ENCODE data around the gene SLC31A2. TPM values are rescaled to one million over a fixed set of nuclear protein-coding genes. Genes with fewer than 3 reads are reported as not detected.
"Not testable (repeated sequence)": the region's sequence is repeated elsewhere in the genome, so short reads cannot be mapped to it uniquely, and the experiment has no call there.

The SLC31A2 gene
- total and polyA plus RNA-seq, 8 donors = 1.2 to 19.6 (median 6.4) TPM

DNA sequence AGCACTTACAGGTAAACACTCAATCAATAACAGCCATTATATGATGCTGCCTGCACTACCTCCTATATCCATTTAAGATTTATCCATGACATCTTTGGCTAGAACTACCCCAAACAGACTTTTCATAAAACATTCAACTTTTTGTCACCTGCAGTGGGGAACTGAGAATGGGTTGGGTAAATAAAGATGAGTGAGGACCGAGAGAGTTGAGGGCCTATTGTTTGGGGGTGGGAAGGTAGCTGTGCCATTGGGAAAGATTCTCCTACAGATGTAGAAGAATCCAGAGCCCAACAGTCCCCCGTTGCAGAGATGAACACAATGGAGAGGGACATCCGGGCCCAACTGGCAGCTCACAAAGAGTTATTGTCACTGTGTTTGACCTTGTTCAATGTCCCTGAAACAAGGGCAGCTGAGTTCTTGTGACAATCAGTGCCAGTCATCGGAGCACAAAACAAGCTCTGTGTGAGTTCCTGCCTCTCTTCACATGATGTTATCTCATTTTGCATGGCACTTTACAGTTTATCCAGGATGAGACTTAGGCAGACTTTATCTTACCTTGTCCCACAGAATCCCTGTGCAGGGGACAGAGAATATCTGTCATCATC is 11.5 kb upstream of the SLC31A2 start:
- no peak overlapping the region for H3K4me3 ChIP-seq
- intact Hi-C loops (cut with DNase I; ENCODE audit: low total_unique reads) = no loop called here
- peaks cover 0 to 13% (median 0%) of the 10 kb centered on the region in 4 donors for H3K9me3 ChIP-seq
- no peaks in the 10 kb centered on the region for H3K36me3 ChIP-seq
- TF ChIP-seq EP300 (IDR thresholded peaks at IDR 0.05) (no peak), POLR2A (IDR thresholded peaks at IDR 0.05) (no peak), POLR2AphosphoS5 (IDR thresholded peaks at IDR 0.05) (no peak)
- TF ChIP-seq, protein P1, sequence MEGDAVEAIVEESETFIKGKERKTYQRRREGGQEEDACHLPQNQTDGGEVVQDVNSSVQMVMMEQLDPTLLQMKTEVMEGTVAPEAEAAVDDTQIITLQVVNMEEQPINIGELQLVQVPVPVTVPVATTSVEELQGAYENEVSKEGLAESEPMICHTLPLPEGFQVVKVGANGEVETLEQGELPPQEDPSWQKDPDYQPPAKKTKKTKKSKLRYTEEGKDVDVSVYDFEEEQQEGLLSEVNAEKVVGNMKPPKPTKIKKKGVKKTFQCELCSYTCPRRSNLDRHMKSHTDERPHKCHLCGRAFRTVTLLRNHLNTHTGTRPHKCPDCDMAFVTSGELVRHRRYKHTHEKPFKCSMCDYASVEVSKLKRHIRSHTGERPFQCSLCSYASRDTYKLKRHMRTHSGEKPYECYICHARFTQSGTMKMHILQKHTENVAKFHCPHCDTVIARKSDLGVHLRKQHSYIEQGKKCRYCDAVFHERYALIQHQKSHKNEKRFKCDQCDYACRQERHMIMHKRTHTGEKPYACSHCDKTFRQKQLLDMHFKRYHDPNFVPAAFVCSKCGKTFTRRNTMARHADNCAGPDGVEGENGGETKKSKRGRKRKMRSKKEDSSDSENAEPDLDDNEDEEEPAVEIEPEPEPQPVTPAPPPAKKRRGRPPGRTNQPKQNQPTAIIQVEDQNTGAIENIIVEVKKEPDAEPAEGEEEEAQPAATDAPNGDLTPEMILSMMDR (IDR thresholded peaks at IDR 0.05) = no peak
- WGBS, 5 donors = 62 to 74% (median 64%) methylated on average over 4 of the region's 4 CpGs
- no peak for DNase-seq
- H3K4me1 ChIP-seq = no peaks in the 10 kb centered on the region
- no peak overlapping the region for H3K27ac ChIP-seq
- peaks cover 0 to 16% (median 0%) of the 10 kb centered on the region in 3 donors for H3K27me3 ChIP-seq

DNA sequence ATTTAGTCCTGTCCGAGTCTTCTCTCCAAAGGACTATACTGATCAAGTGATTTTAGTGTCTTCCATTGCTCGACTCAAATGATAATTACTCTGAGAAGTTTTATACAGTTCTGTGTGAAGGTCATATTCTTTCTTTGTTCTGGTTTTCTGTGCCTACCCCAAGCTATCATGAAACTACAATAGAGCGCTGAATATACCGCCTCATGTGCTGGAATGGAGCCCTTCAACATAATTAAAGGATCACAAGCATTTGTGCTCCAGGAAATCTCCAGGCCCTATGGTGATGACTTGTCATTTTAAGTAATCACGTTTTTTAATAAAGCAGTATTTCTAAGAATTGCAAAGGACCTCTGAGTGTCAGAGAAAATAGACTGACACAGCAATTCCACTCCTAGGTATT is 10.9 kb upstream of the SLC31A2 start:
- Histone ChIP-seq H3K36me3 (no peaks in the 10 kb centered on the region), H3K27me3 (peaks cover 0 to 22% (median 0%) of the 10 kb centered on the region in 3 donors), H3K4me3 (no peak overlapping the region), H3K27ac (no peak overlapping the region), H3K4me1 (no peaks in the 10 kb centered on the region), H3K9me3 (peaks cover 0 to 13% (median 0%) of the 10 kb centered on the region in 4 donors)
- intact Hi-C loops (cut with DNase I; ENCODE audit: low total_unique reads) = no loop called here
- TF ChIP-seq EP300 (IDR thresholded peaks at IDR 0.05) (no peak), POLR2AphosphoS5 (IDR thresholded peaks at IDR 0.05) (no peak), POLR2A (IDR thresholded peaks at IDR 0.05) (no peak)
- TF ChIP-seq, protein P1 (IDR thresholded peaks at IDR 0.05) = no peak
- DNase-seq = no peak
- 64 to 84% (median 75%) methylated on average over 5 of the region's 5 CpGs for WGBS, 5 donors

DNA sequence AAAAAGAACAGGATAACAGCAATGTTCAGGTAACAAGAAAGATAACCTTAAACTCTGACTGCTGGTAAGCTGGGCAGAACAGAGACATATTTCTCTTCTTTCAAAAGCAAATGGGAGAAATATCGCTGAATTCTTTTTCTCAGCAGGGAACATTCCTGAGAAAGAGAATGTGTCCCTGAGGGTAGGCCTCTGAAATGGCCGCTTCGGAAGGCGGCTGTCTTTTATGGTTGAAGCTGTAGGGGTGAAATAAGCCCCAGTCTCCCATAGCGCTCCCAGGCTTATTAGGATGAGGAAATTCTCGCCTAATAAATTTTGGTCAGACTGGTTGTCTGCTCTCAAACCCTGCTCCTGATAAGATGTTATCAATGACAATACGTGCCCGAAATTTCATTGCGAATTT is 9.9 kb upstream of the SLC31A2 start:
- H3K4me3 ChIP-seq; intact Hi-C loops (cut with DNase I; ENCODE audit: low total_unique reads); DNase-seq; H3K4me1 ChIP-seq; H3K36me3 ChIP-seq; H3K27ac ChIP-seq: not testable (repeated sequence)
- Histone ChIP-seq H3K27me3 (peaks cover 0 to 18% (median 0%) of the 10 kb centered on the region in 3 donors), H3K9me3 (peaks cover 0 to 13% (median 0%) of the 10 kb centered on the region in 4 donors)
- 83 to 95% (median 94%) methylated on average over 9 of the region's 9 CpGs for WGBS, 5 donors

DNA sequence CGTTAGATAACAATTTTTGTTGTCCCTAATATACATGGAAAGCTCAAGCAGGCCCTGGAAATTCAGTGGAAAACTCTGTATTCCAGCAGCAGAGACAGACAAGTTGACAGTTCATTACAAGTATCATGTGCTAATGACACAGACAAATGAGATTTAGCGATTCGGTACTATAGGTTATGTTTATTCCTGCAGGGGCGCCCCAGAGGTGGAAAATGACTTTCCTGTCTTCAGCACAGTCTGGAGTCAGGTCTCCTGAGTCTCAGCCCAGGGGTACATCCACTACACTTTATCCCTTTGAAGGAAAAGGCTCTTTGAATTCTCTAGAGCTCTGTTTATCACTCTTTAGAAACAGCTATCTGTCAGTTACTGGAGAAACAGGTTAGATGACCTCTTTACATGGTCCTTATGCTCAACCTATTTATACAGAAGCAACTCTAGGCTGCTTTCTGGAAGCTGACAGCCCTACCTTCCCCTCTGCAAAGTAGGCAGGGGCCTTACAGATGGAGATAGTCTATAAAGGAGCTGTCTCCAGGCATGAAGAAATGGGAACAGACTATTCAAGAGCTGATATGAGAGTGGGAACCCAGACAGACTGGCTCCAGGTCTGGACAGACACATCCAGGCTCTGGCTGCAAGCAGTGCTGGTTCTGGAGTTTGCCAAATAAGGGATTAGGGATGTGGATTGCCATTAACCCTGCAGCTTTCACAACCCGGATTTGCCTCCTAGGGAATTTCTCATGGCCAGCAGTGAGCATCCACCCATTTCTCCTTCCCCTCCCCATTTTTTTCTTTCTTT is 7.2 kb upstream of the SLC31A2 start:
- H3K9me3 ChIP-seq = peaks cover 0 to 13% (median 0%) of the 10 kb centered on the region in 4 donors
- H3K36me3 ChIP-seq = no peaks in the 10 kb centered on the region
- WGBS, 5 donors = 63 to 75% (median 67%) methylated on average over 5 of the region's 5 CpGs
- H3K27me3 ChIP-seq = peaks cover 0 to 17% (median 0%) of the 10 kb centered on the region in 3 donors
- no peaks in the 10 kb centered on the region for H3K4me1 ChIP-seq
- no peak for TF ChIP-seq POLR2A (IDR thresholded peaks at IDR 0.05)
- no peak for TF ChIP-seq EP300 (IDR thresholded peaks at IDR 0.05)
- TF ChIP-seq, protein P1 (IDR thresholded peaks at IDR 0.05) = no peak
- TF ChIP-seq POLR2AphosphoS5 (IDR thresholded peaks at IDR 0.05) = no peak
- DNase-seq = no peak
- no peak overlapping the region for H3K4me3 ChIP-seq
- H3K27ac ChIP-seq = no peak overlapping the region
- intact Hi-C loops (cut with DNase I; ENCODE audit: low total_unique reads) = no loop called here

DNA sequence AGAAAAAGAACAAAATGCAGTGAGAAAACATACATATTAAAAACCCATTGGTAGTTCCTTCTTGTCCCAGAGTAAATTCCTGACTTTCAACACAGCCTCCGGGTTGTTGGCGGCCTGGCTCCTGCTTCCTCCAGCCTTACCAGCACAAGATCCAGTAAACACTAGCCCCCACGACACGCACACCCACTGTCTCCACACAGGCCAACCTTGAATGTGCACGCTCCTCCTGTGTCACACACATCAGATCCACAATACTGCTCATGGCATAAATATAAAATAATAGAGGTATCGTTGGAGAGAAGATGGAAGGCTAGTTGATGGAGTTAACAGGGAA is 2.5 kb upstream of the SLC31A2 start:
- no peak for DNase-seq
- H3K36me3 ChIP-seq = no peaks in the 10 kb centered on the region
- intact Hi-C loops (cut with DNase I; ENCODE audit: low total_unique reads) = no loop called here
- H3K27ac ChIP-seq = no peak overlapping the region
- no peak overlapping the region for H3K4me3 ChIP-seq
- peaks cover 0 to 10% (median 0%) of the 10 kb centered on the region in 3 donors for H3K27me3 ChIP-seq
- WGBS, 5 donors = 85 to 95% (median 91%) methylated on average over 6 of the region's 6 CpGs
- TF ChIP-seq EP300 (IDR thresholded peaks at IDR 0.05) (no peak), POLR2AphosphoS5 (IDR thresholded peaks at IDR 0.05) (no peak), POLR2A (IDR thresholded peaks at IDR 0.05) (no peak)
- TF ChIP-seq, protein P1 (IDR thresholded peaks at IDR 0.05) = no peak
- H3K9me3 ChIP-seq = no peaks in the 10 kb centered on the region
- H3K4me1 ChIP-seq = peaks cover 11 to 28% (median 24%) of the 10 kb centered on the region in 4 donors

Data from stomach (tissue), 9 donors.